Measurements from ENCODE around the gene HCST.
"Not testable (repeated sequence)": the region's sequence is repeated elsewhere in the genome, so short reads cannot be mapped to it uniquely, and the experiment has no call there.

HCST gene

GRCh38 chr19:35907377-35907745, 5.0 kb downstream of the HCST start:
- DNase-seq: no peak

GRCh38 chr19:35908010-35908441, 5.7 kb downstream of the HCST start, which contains the start of gene TYROBP:
TSS of gene TYROBP (minus strand) at chr19:35908295. CDS start at chr19:35908228, 67 bp downstream.
- DNase-seq: no peak

GRCh38 chr19:35908973-35909683, 6.8 kb downstream of the HCST start:
- DNase-seq: no peak

DNA sequence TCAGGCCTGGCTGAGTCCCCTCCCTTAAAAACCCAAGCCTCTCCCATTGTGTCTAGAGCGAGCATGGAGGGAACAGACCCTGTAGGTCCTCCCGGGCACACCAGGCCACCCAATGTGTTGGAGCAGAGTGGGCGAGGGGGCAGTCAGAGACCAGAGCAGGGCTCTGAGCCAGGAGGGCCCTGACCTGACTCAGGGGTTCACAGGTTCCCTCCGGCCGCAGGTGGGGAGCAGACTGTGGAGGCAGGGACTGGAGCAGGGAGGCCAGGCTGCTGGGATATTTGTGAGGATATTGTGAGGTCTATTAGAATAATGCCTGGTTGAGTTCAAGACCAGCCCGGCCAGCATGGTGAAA, 7.3 kb downstream of the HCST start:
- DNase-seq: no peak

DNA sequence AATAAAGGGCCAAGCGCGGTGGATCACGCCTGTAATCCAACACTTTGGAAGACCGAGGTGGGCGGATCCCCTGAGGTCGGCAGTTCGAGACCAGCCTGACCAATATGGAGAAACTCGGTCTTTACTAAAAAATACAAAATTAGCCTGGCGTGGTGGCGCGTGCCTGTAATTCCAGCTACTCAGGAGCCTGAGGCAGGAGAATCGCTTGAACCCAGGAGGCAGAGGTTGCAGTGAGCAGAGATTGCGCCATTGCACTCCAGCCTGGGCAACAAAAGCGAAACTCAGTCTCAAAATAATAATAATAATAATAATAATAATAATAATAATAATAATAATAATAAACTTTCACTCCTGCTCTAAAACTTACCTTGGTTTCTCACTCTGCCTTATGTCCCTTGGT, 8.0 kb downstream of the HCST start:
- DNase-seq: not testable (repeated sequence)

- DNase-seq: no peak
Observed at GRCh38 chr19:35911173-35911572, 8.8 kb downstream of the HCST start.

- no peak for DNase-seq
Observed at GRCh38 chr19:35911790-35912189, 9.5 kb downstream of the HCST start.

DNA sequence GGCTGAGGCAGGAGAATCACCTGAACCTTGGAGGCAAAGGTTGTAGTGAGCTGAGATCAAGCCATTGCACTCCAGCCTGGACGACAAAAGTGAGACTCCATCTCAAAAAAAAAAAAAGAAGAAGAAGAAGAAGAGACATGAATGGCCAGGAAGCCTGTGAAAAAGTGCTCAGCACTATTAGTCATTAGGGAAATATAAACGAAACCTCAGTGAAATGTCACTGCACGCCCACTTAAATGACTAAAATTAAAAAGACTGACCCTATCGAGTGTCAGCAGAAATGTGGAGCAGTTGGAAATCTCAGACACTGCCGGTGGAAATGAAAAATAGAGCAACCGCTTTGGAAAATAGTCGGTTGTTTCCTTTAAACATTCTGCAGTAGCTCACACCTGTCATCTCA, 11.3 kb downstream of the HCST start:
- no peak for DNase-seq

GRCh38 chr19:35915443-35915842, 13.1 kb downstream of the HCST start:
- no peak for DNase-seq

DNA sequence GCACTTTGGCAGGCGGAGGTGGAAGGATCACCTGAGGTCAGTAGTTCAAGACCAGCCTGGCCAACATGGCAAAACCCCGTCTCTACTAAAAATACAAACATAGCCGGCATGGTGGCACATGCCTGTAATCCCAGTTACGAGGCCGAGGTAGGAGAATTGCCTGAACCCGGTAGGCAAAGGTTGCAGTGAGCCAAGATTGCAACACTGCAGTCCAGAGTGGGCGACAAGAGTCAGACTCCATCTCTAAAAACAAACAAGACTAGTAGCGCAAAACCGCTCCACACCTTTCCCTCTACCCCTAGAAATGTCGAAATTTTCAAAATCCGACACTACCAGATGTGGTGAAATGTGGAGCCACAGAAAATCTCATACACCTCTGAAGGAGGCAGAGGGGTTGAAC, 17.0 kb downstream of the HCST start:
- DNase-seq: no peak

GRCh38 chr19:35921012-35921411, 18.7 kb downstream of the HCST start:
- no peak for DNase-seq

GRCh38 chr19:35925501-35925900, 23.2 kb downstream of the HCST start:
- DNase-seq: no peak

- DNase-seq: no peak
Observed at GRCh38 chr19:35928507-35928906, 26.2 kb downstream of the HCST start.

DNA sequence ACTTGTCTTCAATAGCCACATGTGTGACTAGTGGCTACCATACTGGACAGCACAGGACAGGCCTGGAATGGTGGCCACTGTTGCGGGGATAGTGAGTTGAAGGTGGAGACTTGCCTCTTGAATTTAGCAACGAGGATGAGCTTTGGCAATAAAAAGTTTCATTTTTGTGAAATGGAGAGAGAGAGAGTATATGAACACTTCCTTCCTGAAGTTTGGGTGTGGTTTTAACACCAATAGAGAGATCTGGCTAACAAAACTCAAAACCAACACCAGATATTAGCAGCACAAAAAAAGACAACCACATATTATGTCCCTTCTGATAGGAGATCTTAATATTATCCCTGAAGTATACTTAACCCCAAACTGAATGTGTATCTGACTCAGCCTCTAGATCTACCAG, 27.5 kb downstream of the HCST start:
- DNase-seq: no peak

GRCh38 chr19:35931161-35931873, 29.0 kb downstream of the HCST start:
- peak; percentile 98 to 100 (median 99) for DNase-seq

GRCh38 chr19:35931874-35932202, 29.5 kb downstream of the HCST start:
- DNase-seq: no peak

DNA sequence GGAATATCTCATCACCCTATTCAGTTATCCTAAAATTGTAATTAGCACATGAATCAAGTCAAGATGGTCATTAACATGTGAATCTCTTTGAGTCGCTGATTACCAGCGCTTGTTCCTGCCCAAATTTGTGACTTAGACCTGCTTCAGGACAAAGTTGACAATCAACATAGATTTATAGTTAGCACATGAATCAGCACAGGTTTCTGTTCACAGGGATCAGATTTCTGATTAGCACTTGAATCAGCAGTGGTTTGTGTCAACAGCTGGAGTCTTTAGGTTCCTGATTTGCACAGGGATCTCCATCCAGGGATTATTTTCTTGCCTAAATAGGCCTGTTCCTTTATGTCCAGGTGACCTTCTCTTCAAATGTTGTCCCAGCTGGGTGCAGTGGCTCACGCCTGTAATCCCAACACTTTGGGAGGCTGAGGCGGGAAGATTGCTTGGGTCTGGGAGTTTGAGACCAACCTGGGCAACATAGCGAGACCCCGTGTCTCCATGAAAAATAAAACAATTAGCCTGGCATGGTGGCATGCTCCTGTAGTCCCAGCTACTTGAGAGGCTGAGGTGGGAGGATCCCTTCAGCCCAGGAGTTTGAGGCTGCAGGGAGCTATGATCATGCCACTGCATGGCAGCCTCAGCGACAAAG, 30.1 kb downstream of the HCST start:
- DNase-seq: no peak

DNA sequence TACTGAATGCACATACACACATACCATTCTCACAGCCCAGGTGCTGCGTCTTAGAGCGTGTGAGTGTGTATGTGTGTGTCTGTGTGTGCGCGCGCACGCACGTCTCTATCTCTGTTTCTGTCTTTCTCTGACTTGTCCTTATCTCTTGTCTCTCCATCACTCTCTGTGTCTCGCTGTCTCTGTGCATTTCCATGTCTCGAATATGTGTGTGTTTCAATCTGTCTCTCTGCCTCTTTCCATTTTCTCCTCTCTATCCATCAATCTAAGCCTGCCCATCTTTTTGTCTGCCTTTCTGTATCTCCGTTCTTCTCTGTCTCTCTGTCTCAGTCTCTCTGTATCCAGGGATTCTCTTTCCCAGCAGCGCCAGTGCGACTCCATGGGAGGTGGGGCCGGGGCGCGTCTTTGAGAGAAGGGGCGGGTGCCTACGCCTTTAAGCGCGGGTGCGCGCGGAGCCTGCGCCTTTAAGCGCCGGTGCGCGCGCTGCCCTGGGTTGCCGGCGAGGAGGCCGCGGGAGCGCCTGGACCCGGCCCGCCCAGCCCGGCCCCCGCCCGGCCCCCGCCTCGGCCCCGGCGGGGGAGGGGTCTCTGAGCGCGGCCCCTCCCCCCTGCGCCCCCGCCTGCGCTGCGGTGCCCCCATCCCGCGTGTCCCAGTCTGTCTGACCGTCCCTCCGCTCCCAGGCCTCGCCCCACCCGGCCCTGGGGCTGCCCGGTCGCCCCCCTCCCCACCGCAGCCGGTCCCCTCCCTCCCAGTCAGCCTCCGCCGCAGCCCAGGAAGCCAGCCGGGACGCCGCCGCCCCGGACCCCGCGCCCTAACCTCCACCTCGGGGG, 33.8 kb downstream of the HCST start, which contains the start of gene LRFN3:
Gene LRFN3, plus strand, starts transcription at position 464 of the 827 bp plus-strand sequence. CDS start 3,052 bp downstream, outside the sequence.
- DNase-seq: peak; percentile 76 to 92 (median 84)

GRCh38 chr19:35936738-35937268, 34.5 kb downstream of the HCST start:
- DNase-seq: peak in 1 of 3 experiments; percentile 31

- peak in 1 of 3 experiments; percentile 29 for DNase-seq
Observed at GRCh38 chr19:35937345-35938281, 35.3 kb downstream of the HCST start.
